C4-2B (cell line): ENCODE data around the gene CDKN3.

Source experiments
- H3K27ac ChIP-seq: fragments of 450-650 bp; 2 replicates; pipeline ENCODE4 v1.5.1; 2017
- ZFX ChIP-seq: fragments of 450-650 bp; IDR thresholded peaks from 2 replicates; pipeline ENCODE4 v1.6.1; 2017
- TF ChIP-seq, protein P1 (sequence below): fragments of 450-650 bp; conservative IDR thresholded peaks from 2 replicates; pipeline ENCODE4 v1.5.1; 2017; ENCODE audit warnings: mild to moderate bottlenecking

Gene CDKN3

DNA sequence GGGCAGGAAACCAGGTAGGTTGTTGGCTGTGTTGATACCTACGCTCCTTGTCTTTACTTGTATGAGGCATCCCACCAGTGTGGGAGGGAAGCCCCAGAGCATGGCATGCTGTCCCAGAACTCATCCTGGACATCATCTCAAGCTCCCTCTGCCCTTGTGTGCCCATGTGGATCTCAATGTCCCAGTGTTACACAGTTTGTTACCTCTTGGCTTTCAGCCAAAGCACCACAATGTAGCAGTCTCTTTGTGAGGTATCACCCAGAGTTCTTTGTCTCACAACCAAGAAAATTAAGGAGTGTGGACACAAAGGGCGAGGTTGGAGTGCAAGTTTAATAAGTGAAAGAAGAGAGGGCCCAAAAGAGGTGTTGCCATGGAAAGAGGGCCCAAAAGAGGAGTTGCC, 43.1 kb upstream of the CDKN3 start:
- no peak overlapping the region for H3K27ac ChIP-seq
- TF ChIP-seq, protein P1, sequence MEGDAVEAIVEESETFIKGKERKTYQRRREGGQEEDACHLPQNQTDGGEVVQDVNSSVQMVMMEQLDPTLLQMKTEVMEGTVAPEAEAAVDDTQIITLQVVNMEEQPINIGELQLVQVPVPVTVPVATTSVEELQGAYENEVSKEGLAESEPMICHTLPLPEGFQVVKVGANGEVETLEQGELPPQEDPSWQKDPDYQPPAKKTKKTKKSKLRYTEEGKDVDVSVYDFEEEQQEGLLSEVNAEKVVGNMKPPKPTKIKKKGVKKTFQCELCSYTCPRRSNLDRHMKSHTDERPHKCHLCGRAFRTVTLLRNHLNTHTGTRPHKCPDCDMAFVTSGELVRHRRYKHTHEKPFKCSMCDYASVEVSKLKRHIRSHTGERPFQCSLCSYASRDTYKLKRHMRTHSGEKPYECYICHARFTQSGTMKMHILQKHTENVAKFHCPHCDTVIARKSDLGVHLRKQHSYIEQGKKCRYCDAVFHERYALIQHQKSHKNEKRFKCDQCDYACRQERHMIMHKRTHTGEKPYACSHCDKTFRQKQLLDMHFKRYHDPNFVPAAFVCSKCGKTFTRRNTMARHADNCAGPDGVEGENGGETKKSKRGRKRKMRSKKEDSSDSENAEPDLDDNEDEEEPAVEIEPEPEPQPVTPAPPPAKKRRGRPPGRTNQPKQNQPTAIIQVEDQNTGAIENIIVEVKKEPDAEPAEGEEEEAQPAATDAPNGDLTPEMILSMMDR, result no peak
- TF ChIP-seq ZFX, result no peak

DNA sequence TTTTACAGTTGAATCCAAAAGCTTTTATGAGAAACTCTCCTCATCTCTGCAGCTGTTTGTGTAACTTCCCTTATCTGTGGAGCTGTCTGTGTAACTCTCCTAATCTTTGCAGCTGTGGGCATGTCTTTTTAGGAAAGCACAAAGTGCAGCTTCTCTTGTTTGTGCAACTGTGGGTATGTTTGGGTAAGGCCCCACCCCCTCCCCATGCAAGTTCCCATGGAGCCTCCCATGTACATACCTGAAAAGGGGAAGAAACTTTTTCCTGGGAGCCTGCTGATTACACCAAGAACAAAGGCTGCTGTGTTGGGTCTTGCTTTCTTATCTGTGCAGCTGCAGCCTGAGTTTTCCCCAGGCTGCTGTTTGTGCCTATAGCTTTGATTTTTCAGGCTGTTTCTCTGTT, 42.7 kb upstream of the CDKN3 start:
- TF ChIP-seq, protein P1, result no peak
- no peak for TF ChIP-seq ZFX
- no peak overlapping the region for H3K27ac ChIP-seq

DNA sequence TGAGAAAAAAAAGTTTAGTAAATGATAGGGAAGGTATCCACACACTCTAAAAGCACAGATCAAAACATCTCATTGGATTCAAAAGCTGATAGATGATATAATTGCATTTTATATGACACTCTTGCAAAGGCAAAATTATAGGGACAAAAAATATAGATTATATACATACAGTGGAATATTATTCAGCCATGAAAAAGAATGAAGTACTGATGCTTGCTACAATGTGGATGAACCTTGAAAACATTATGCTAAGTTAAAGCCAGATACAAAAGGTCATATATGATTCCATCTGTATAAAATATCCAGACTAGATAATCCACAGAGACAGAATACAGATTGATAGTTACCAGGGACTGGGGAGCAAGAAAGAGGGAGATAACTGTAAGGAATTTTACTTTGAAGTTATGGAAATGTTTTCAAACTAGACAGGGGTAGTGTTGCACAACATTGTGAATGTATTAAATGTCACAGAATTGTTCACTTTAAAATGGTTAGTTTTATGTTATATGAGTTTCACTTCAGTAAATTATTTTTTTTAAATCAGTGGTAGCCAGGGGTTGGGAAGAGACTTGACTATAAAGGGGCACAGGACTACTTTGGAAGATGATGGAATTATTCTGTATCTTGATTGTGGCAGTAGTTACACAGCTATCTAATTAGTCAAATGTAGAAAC, 41.7 kb upstream of the CDKN3 start:
- TF ChIP-seq, protein P1, result no peak
- no peak for TF ChIP-seq ZFX

DNA sequence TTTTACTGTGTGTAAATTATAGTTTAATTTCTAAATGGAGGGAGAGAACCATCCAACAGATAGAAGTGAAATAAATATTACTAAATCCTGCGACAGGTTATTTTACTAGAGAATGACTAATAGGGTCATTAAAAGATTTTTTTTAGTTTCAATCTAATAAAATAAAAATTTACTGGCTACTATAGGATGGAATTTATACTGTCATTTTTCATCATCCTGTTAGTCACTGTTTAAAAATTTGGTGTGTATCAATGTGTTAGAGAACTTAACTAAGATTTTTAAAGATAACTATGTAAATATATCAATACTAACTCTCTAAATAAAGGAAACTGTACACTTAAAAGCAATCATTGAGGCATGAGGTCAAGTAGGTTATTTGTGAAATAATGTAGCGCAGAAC, 41.1 kb upstream of the CDKN3 start:
- TF ChIP-seq ZFX, result no peak
- TF ChIP-seq, protein P1, result no peak
- H3K27ac ChIP-seq, result no peak overlapping the region

More for the DNA sequence above, 41.7 kb upstream of the CDKN3 start:
- no peak overlapping the region for H3K27ac ChIP-seq

DNA sequence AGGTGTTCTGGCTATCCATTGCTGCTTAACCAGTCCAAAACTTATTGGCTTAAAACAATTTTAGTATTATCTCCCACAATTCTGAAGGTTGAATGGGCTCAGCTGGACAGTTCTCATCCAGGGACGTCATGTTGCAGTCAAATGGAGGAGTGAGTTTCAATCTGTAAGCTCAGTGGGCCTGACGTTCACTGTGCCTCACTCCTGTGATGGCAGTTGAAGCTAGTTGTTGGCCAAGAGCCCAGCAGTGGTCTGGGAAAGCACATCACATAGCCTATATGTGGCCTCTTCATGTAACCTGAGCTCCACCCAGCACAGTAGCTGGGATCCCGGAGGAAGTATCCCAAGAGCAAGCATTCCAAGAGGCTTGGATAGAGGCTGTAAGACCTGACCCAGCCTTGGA, 40.6 kb upstream of the CDKN3 start:
- H3K27ac ChIP-seq, result no peak overlapping the region
- TF ChIP-seq, protein P1, result no peak
- no peak for TF ChIP-seq ZFX

DNA sequence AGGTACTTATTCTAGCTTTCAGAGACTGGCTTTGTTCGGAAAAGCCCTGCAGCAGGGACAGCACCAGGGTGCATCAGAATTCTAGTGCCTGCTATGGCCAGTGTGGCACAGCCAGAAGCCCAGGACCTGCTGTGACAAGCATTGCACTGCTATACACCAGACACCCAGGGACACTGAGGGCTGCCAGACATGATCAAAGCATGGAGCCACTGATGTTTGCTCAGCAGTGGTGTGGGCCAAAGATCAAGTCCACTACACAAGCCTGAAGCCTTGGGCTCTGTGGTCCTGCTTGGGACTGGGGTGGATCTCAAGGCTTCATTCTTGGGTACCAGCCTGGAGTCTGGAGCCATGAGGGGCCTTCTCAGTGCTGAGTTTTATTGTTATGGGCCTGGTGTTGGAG, 36.1 kb upstream of the CDKN3 start:
- H3K27ac ChIP-seq, result no peak overlapping the region
- TF ChIP-seq, protein P1, result no peak
- TF ChIP-seq ZFX, result no peak

DNA sequence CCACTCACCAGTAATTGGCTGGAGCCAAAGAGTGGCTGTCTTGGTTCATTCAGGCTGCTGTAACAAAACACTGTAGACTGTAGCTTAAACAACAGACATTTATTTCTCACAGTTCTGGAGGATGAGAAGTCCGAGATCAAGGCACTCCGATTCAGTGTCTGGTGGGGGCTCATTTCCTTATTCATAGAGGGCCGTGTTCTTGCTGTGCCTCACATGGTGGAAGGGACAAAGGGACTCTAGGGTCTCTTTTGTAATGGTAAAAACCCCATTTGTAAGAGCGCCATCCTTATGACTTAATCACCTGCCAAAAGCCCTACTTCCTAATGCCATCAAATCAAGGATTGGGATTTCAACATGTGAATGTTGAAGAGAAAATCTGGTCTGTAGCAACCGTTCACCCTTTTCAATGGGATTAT, 34.7 kb upstream of the CDKN3 start:
- no peak for TF ChIP-seq ZFX
- TF ChIP-seq, protein P1, result no peak
- H3K27ac ChIP-seq, result no peak overlapping the region
